ENCODE results near the gene VDR.

VDR gene

DNA sequence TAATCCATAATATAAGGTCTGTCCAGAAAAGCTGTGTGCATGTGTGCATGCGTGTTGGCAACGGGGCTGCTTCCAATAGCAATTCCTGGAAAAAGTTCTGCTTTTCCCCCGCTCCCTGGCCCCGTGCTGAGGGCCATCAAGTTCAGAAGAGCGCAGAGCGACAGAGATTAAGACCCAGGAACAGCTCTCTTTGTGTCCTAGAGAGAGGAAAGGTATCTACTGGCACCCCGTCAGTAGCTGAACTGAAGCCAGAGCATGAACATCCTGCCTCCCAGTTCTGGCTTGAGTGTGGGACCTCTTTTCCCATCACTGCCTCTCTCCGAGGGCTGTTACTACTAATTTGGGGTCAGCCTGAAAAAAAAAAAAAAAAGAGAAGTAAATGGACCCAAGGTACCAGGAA, 100.6 kb downstream of the VDR start:
- Histone ChIP-seq H3K4me1 (ENCODE audit: insufficient read depth, low read length) (peaks cover 22% of the 10 kb centered on the region), H3K9me3 (ENCODE audit: insufficient read depth, low read length, severe bottlenecking) (no peaks in the 10 kb centered on the region), H2AFZ (ENCODE audit: low read depth, low read length) (no peak overlapping the region), H3K4me2 (ENCODE audit: insufficient read depth, low read length) (no peak overlapping the region), H4K20me1 (ENCODE audit: insufficient read depth, low read length) (peaks cover 50% of the 10 kb centered on the region), H3K36me3 (ENCODE audit: insufficient read depth, low read length) (no peaks in the 10 kb centered on the region), H3K27me3 (ENCODE audit: insufficient read depth, low read length, poor library complexity) (no peaks in the 10 kb centered on the region), H3K27ac (ENCODE audit: low read length) (no peak overlapping the region), H3K4me3 (ENCODE audit: low read depth in 1 of 2, low read length in 2 of 2) (no peak overlapping the region), H3K79me2 (ENCODE audit: insufficient read depth, low read length) (no peaks in the 10 kb centered on the region), H3K9ac (ENCODE audit: low read depth, low read length) (no peak overlapping the region)
- TF ChIP-seq, protein P1, sequence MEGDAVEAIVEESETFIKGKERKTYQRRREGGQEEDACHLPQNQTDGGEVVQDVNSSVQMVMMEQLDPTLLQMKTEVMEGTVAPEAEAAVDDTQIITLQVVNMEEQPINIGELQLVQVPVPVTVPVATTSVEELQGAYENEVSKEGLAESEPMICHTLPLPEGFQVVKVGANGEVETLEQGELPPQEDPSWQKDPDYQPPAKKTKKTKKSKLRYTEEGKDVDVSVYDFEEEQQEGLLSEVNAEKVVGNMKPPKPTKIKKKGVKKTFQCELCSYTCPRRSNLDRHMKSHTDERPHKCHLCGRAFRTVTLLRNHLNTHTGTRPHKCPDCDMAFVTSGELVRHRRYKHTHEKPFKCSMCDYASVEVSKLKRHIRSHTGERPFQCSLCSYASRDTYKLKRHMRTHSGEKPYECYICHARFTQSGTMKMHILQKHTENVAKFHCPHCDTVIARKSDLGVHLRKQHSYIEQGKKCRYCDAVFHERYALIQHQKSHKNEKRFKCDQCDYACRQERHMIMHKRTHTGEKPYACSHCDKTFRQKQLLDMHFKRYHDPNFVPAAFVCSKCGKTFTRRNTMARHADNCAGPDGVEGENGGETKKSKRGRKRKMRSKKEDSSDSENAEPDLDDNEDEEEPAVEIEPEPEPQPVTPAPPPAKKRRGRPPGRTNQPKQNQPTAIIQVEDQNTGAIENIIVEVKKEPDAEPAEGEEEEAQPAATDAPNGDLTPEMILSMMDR (IDR thresholded peaks at IDR 0.05; ENCODE audit: borderline replicate concordance, extremely low read depth, low read length, poor library complexity, severe bottlenecking) = no peak
- no peak for TF ChIP-seq EZH2 (IDR thresholded peaks at IDR 0.05; ENCODE audit: borderline replicate concordance, low read depth, low read length, severe bottlenecking)
- ATAC-seq (ENCODE audit: insufficient read depth, low read depth) = no peak
- DNase-seq = no peak

DNA sequence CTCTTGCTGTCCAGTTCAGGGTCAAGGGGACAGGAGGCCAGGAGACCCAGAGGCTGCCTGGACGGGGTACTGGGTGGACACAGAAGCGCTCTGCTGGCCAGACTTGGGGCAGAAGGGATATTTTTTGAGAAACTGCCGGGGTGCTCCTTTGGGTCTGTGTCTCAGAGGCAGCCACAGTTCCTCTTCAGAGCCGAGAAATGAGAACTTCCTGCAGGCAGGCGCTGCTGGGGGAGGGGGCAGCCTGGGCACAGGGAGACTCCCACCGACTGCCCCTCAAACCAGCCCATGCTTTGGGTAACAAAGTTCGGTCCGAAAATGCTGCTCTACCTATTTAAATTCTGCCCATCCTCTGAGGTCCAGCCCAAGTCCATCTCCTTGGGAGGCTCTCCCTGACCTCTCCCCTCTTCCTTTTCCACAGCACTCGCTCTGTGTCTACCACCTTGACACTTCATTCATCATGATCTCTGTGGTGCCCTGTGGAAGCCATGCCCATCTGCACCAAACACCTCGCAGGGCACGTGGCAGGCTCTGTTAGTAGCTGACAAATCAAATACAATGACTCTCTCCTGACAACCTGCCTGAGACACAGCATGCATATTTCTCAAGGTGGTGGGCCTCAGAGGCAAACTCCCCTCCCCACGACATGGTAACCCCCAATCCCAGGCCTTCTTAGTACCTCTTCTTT, 101.5 kb downstream of the VDR start:
- DNase-seq (no peak), ATAC-seq (ENCODE audit: insufficient read depth, low read depth) (no peak)
- Histone ChIP-seq H3K79me2 (ENCODE audit: insufficient read depth, low read length) (no peaks in the 10 kb centered on the region), H3K4me3 (ENCODE audit: low read depth in 1 of 2, low read length in 2 of 2) (no peak overlapping the region), H4K20me1 (ENCODE audit: insufficient read depth, low read length) (peaks cover 42% of the 10 kb centered on the region), H3K4me1 (ENCODE audit: insufficient read depth, low read length) (peaks cover 14% of the 10 kb centered on the region), H3K9me3 (ENCODE audit: insufficient read depth, low read length, severe bottlenecking) (no peaks in the 10 kb centered on the region), H3K9ac (ENCODE audit: low read depth, low read length) (no peak overlapping the region), H3K27ac (ENCODE audit: low read length) (no peak overlapping the region), H3K27me3 (ENCODE audit: insufficient read depth, low read length, poor library complexity) (no peaks in the 10 kb centered on the region), H3K4me2 (ENCODE audit: insufficient read depth, low read length) (no peak overlapping the region), H3K36me3 (ENCODE audit: insufficient read depth, low read length) (no peaks in the 10 kb centered on the region), H2AFZ (ENCODE audit: low read depth, low read length) (no peak overlapping the region)
- TF ChIP-seq EZH2 (IDR thresholded peaks at IDR 0.05; ENCODE audit: borderline replicate concordance, low read depth, low read length, severe bottlenecking) = no peak
- TF ChIP-seq, protein P1 (IDR thresholded peaks at IDR 0.05; ENCODE audit: borderline replicate concordance, extremely low read depth, low read length, poor library complexity, severe bottlenecking) = no peak

DNA sequence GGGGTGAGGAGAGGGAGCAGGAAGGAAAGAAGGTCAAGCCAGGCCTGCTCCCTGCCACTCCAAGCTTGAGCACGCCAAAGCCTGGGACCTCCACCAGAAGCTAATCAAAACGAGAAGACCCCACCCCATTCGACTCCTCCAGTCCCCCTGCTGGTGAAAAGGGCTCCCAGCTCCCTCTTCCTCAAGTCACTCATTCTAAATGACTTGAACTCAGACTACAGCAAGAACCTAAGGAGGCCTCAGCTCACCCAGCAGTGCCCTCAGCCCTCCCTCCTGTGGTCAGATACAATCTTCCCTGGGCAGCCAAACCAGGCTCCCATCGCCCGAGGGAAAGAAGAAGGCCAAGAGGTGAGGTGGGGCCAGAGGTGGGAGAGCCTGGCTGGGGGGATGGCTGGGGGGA, 102.5 kb downstream of the VDR start:
- Histone ChIP-seq H3K4me1 (ENCODE audit: insufficient read depth, low read length) (peaks cover 4% of the 10 kb centered on the region), H3K27me3 (ENCODE audit: insufficient read depth, low read length, poor library complexity) (no peaks in the 10 kb centered on the region), H3K9ac (ENCODE audit: low read depth, low read length) (no peak overlapping the region), H4K20me1 (ENCODE audit: insufficient read depth, low read length) (peaks cover 32% of the 10 kb centered on the region), H3K79me2 (ENCODE audit: insufficient read depth, low read length) (no peaks in the 10 kb centered on the region), H3K4me3 (ENCODE audit: low read depth in 1 of 2, low read length in 2 of 2) (no peak overlapping the region), H3K27ac (ENCODE audit: low read length) (no peak overlapping the region), H3K9me3 (ENCODE audit: insufficient read depth, low read length, severe bottlenecking) (no peaks in the 10 kb centered on the region), H2AFZ (ENCODE audit: low read depth, low read length) (no peak overlapping the region), H3K36me3 (ENCODE audit: insufficient read depth, low read length) (no peaks in the 10 kb centered on the region), H3K4me2 (ENCODE audit: insufficient read depth, low read length) (no peak overlapping the region)
- ATAC-seq (ENCODE audit: insufficient read depth, low read depth) = no peak
- TF ChIP-seq EZH2 (IDR thresholded peaks at IDR 0.05; ENCODE audit: borderline replicate concordance, low read depth, low read length, severe bottlenecking) = no peak
- TF ChIP-seq, protein P1 (IDR thresholded peaks at IDR 0.05; ENCODE audit: borderline replicate concordance, extremely low read depth, low read length, poor library complexity, severe bottlenecking) = peak; percentile 38
- no peak for DNase-seq

Measured in DND-41 (cell line).